CD8-positive, alpha-beta memory T cell (primary cell): ENCODE data around the gene C1QTNF9B. TPM values are rescaled to one million over a fixed set of nuclear protein-coding genes. Genes with fewer than 3 reads are reported as not detected.

ENCODE experiments used
- CTCF ChIA-PET: fragments of 350-600 bp; sonication (Branson Sonifier 250); formaldehyde crosslinking; loops from one replicate; lab custom pipeline; 2021; ENCODE audit warnings: antibody characterized with exemption; lab: Charles Lee
- POLR2A ChIA-PET: fragments of 350-600 bp; sonication (Branson Sonifier 250); formaldehyde crosslinking; loops from one replicate; lab custom pipeline; 2021; ENCODE audit warnings: antibody characterized with exemption; lab: Charles Lee
- DNase-seq, 5 donors: peaks; one replicate each; pipeline versions ENCODE4 v3.0.0 to v3.0.0-alpha.2; 2020 to 2022; ENCODE audit warnings: mixed read lengths in 1 of 5
- H3K27ac ChIP-seq: one replicate; pipeline ENCODE4 v1.7.0; 2013; ENCODE audit warnings: low read depth, mild to moderate bottlenecking, low read length, moderate library complexity
- H3K27me3 ChIP-seq: 2 replicates; pipeline ENCODE4 v1.7.0; 2013; ENCODE audit warnings: low read length, mild to moderate bottlenecking; ENCODE audit not compliant: insufficient read depth, poor library complexity, severe bottlenecking
- H3K36me3 ChIP-seq: 2 replicates; pipeline ENCODE4 v1.7.0; 2013; ENCODE audit warnings: mild to moderate bottlenecking, low read length, moderate library complexity; ENCODE audit not compliant: insufficient read depth
- H3K4me1 ChIP-seq: 2 replicates; pipeline ENCODE4 v1.7.0; 2013; ENCODE audit warnings: mild to moderate bottlenecking, low read length, moderate library complexity; ENCODE audit not compliant: insufficient read depth
- H3K4me3 ChIP-seq: 2 replicates; pipeline ENCODE4 v1.7.0; 2013; ENCODE audit warnings: mild to moderate bottlenecking, low read length
- H3K9me3 ChIP-seq: 2 replicates; pipeline ENCODE4 v1.7.0; 2013; ENCODE audit warnings: mild to moderate bottlenecking, low read length
- H3K27ac Mint-ChIP-seq, 8 donors: one replicate each; pipeline ENCODE4 v1.8.0; 2020 to 2021; ENCODE audit warnings: mixed read lengths in 8 of 8, mild to moderate bottlenecking in 6 of 8, inconsistent platforms in 3 of 8, moderate library complexity in 3 of 8
- H3K27me3 Mint-ChIP-seq, 2 donors: one replicate each; pipeline ENCODE4 v1.8.0; 2020 to 2021; ENCODE audit warnings: mixed read lengths in 2 of 2, mild to moderate bottlenecking in 1 of 2, moderate library complexity in 1 of 2
- H3K36me3 Mint-ChIP-seq, 3 donors: one replicate each; pipeline ENCODE4 v1.8.0; 2020 to 2021; ENCODE audit warnings: mixed read lengths in 3 of 3, inconsistent platforms in 1 of 3, mild to moderate bottlenecking in 1 of 3
- H3K4me1 Mint-ChIP-seq, 3 donors: one replicate each; pipeline ENCODE4 v1.8.0; 2020 to 2021; ENCODE audit warnings: mixed read lengths in 3 of 3, inconsistent platforms in 1 of 3, mild to moderate bottlenecking in 1 of 3
- H3K4me3 Mint-ChIP-seq, 7 donors: one replicate each; pipeline ENCODE4 v1.8.0; 2020 to 2021; ENCODE audit warnings: mixed read lengths in 7 of 7, mild to moderate bottlenecking in 6 of 7, moderate library complexity in 4 of 7, inconsistent platforms in 2 of 7
- H3K9me3 Mint-ChIP-seq, 5 donors: one replicate each; pipeline ENCODE4 v1.8.0; 2020 to 2022; ENCODE audit warnings: mixed read lengths in 5 of 5, mild to moderate bottlenecking in 3 of 5, moderate library complexity in 2 of 5, inconsistent platforms in 1 of 5
- polyA plus RNA-seq: library from polyadenylated mRNA; unstranded; fragments of 300-500 nt; fragmentation: Illumina TruSeq; gene quantifications from one replicate; pipeline ENCODE4 v1.2.3, GENCODE V29; 2021
- total RNA-seq, 2 experiments: library from RNA; stranded (reverse); gene quantifications; one replicate each; pipeline ENCODE4 v1.2.3, GENCODE V29; 2021

Gene C1QTNF9B
- total and polyA plus RNA-seq, 3 experiments from 2014 or later, result not detected

GRCh38 chr13:23861310-23861709 lies 36.0 kb downstream of the C1QTNF9B start:
- H3K4me3 Mint-ChIP-seq, result no peak overlapping the region
- Histone ChIP-seq H3K27ac (no peak overlapping the region), H3K27me3 (no peaks in the 10 kb centered on the region), H3K9me3 (no peaks in the 10 kb centered on the region), H3K4me1 (no peaks in the 10 kb centered on the region), H3K4me3 (no peak overlapping the region), H3K36me3 (no peaks in the 10 kb centered on the region)
- no peaks in the 10 kb centered on the region for H3K4me1 Mint-ChIP-seq
- no peaks in the 10 kb centered on the region for H3K27me3 Mint-ChIP-seq
- CTCF ChIA-PET, result no interaction called here
- POLR2A ChIA-PET, result no interaction called here
- no peak overlapping the region for H3K27ac Mint-ChIP-seq
- H3K36me3 Mint-ChIP-seq, result peaks cover 5 to 44% (median 24%) of the 10 kb centered on the region in 3 donors
- no peaks in the 10 kb centered on the region for H3K9me3 Mint-ChIP-seq
- no peak for DNase-seq

- Mint-ChIP-seq H3K9me3 (no peaks in the 10 kb centered on the region), H3K4me1 (no peaks in the 10 kb centered on the region), H3K27ac (no peak overlapping the region), H3K36me3 (peaks cover 0 to 51% (median 27%) of the 10 kb centered on the region in 3 donors), H3K27me3 (no peaks in the 10 kb centered on the region), H3K4me3 (no peak overlapping the region)
- H3K36me3 ChIP-seq, result no peaks in the 10 kb centered on the region
- no peaks in the 10 kb centered on the region for H3K27me3 ChIP-seq
- POLR2A ChIA-PET, result no interaction called here
- CTCF ChIA-PET, result no interaction called here
- no peak for DNase-seq
- H3K4me1 ChIP-seq, result no peaks in the 10 kb centered on the region
- no peak overlapping the region for H3K27ac ChIP-seq
- no peak overlapping the region for H3K4me3 ChIP-seq
- no peaks in the 10 kb centered on the region for H3K9me3 ChIP-seq
Measured at GRCh38 chr13:23859904-23860303, 37.4 kb downstream of the C1QTNF9B start.

- no peak for DNase-seq
- H3K27me3 ChIP-seq, result no peaks in the 10 kb centered on the region
- no peaks in the 10 kb centered on the region for H3K36me3 ChIP-seq
- ChIA-PET POLR2A (no interaction called here), CTCF (no interaction called here)
- Mint-ChIP-seq H3K27me3 (no peaks in the 10 kb centered on the region), H3K27ac (no peak overlapping the region), H3K9me3 (no peaks in the 10 kb centered on the region), H3K4me3 (no peak overlapping the region), H3K36me3 (peaks cover 0 to 51% (median 27%) of the 10 kb centered on the region in 3 donors), H3K4me1 (no peaks in the 10 kb centered on the region)
- no peaks in the 10 kb centered on the region for H3K4me1 ChIP-seq
- H3K4me3 ChIP-seq, result no peak overlapping the region
- H3K9me3 ChIP-seq, result no peaks in the 10 kb centered on the region
- H3K27ac ChIP-seq, result no peak overlapping the region
Measured at GRCh38 chr13:23859455-23859854, 37.8 kb downstream of the C1QTNF9B start.

GRCh38 chr13:23858546-23858945 lies 38.8 kb downstream of the C1QTNF9B start:
- Histone ChIP-seq H3K4me3 (no peak overlapping the region), H3K9me3 (no peaks in the 10 kb centered on the region), H3K4me1 (no peaks in the 10 kb centered on the region), H3K27ac (no peak overlapping the region), H3K27me3 (no peaks in the 10 kb centered on the region), H3K36me3 (no peaks in the 10 kb centered on the region)
- H3K9me3 Mint-ChIP-seq, result no peaks in the 10 kb centered on the region
- H3K4me3 Mint-ChIP-seq, result no peak overlapping the region
- H3K27me3 Mint-ChIP-seq, result no peaks in the 10 kb centered on the region
- CTCF ChIA-PET, result no interaction called here
- peaks cover 4 to 51% (median 29%) of the 10 kb centered on the region in 3 donors for H3K36me3 Mint-ChIP-seq
- no peaks in the 10 kb centered on the region for H3K4me1 Mint-ChIP-seq
- no peak overlapping the region for H3K27ac Mint-ChIP-seq
- POLR2A ChIA-PET, result no interaction called here
- DNase-seq, result no peak

GRCh38 chr13:23856008-23856750 lies 41.1 kb downstream of the C1QTNF9B start:
- Histone ChIP-seq H3K9me3 (no peaks in the 10 kb centered on the region), H3K36me3 (no peaks in the 10 kb centered on the region), H3K27ac (no peak overlapping the region), H3K4me1 (no peaks in the 10 kb centered on the region), H3K4me3 (no peak overlapping the region), H3K27me3 (no peaks in the 10 kb centered on the region)
- Mint-ChIP-seq H3K36me3 (peaks cover 8 to 53% (median 27%) of the 10 kb centered on the region in 3 donors), H3K27me3 (no peaks in the 10 kb centered on the region), H3K9me3 (no peaks in the 10 kb centered on the region), H3K27ac (peak overlapping the region in 1 of 8 donors; percentile 3), H3K4me3 (no peak overlapping the region), H3K4me1 (no peaks in the 10 kb centered on the region)
- DNase-seq, result no peak
- ChIA-PET CTCF (no interaction called here), POLR2A (no interaction called here)

GRCh38 chr13:23855360-23855759 lies 41.9 kb downstream of the C1QTNF9B start:
- Mint-ChIP-seq H3K4me3 (no peak overlapping the region), H3K9me3 (no peaks in the 10 kb centered on the region)

GRCh38 chr13:23852351-23852750 lies 45.0 kb downstream of the C1QTNF9B start:
- H3K9me3 ChIP-seq, result no peaks in the 10 kb centered on the region
- CTCF ChIA-PET, result no interaction called here
- no peaks in the 10 kb centered on the region for H3K9me3 Mint-ChIP-seq
- no peaks in the 10 kb centered on the region for H3K4me1 ChIP-seq
- POLR2A ChIA-PET, result no interaction called here
- no peak overlapping the region for H3K27ac Mint-ChIP-seq
- H3K27ac ChIP-seq, result no peak overlapping the region
- no peaks in the 10 kb centered on the region for H3K36me3 ChIP-seq
- H3K4me3 ChIP-seq, result no peak overlapping the region
- DNase-seq, result no peak
- no peaks in the 10 kb centered on the region for H3K27me3 ChIP-seq
- H3K4me3 Mint-ChIP-seq, result no peak overlapping the region
- H3K36me3 Mint-ChIP-seq, result peaks cover 16 to 51% (median 28%) of the 10 kb centered on the region in 3 donors
- H3K4me1 Mint-ChIP-seq, result no peaks in the 10 kb centered on the region
- H3K27me3 Mint-ChIP-seq, result peaks cover 0 to 1% of the 10 kb centered on the region in 2 donors

More at GRCh38 chr13:23855360-23855759, 41.9 kb downstream of the C1QTNF9B start:
- CTCF ChIA-PET, result no interaction called here
- no peak overlapping the region for H3K27ac Mint-ChIP-seq
- Histone ChIP-seq H3K27me3 (no peaks in the 10 kb centered on the region), H3K9me3 (no peaks in the 10 kb centered on the region), H3K36me3 (no peaks in the 10 kb centered on the region), H3K4me3 (no peak overlapping the region), H3K27ac (no peak overlapping the region), H3K4me1 (no peaks in the 10 kb centered on the region)
- no peaks in the 10 kb centered on the region for H3K4me1 Mint-ChIP-seq
- peaks cover 8 to 50% (median 29%) of the 10 kb centered on the region in 3 donors for H3K36me3 Mint-ChIP-seq
- H3K27me3 Mint-ChIP-seq, result no peaks in the 10 kb centered on the region
- DNase-seq, result no peak
- POLR2A ChIA-PET, result no interaction called here

- ChIA-PET POLR2A (no interaction called here), CTCF (interaction anchor here (0.6 to 1.3 kb wide), 2 partner anchors 15 to 803 kb away, joined by 3 to 4 read pairs; no protein-coding TSS in a partner anchor)
- H3K4me1 ChIP-seq, result no peaks in the 10 kb centered on the region
- Mint-ChIP-seq H3K4me3 (no peak overlapping the region), H3K36me3 (peaks cover 20 to 53% (median 28%) of the 10 kb centered on the region in 3 donors), H3K4me1 (no peaks in the 10 kb centered on the region), H3K27me3 (peaks cover 0 to 1% of the 10 kb centered on the region in 2 donors), H3K27ac (no peak overlapping the region), H3K9me3 (no peaks in the 10 kb centered on the region)
- no peaks in the 10 kb centered on the region for H3K36me3 ChIP-seq
- H3K4me3 ChIP-seq, result no peak overlapping the region
- H3K27ac ChIP-seq, result no peak overlapping the region
- no peaks in the 10 kb centered on the region for H3K27me3 ChIP-seq
- DNase-seq, result no peak
- H3K9me3 ChIP-seq, result no peaks in the 10 kb centered on the region
Measured at GRCh38 chr13:23851106-23851505, 46.2 kb downstream of the C1QTNF9B start.
